Stimulated activated memory B cell treated with anti-CD40 and anti-IgM and Interleukin-4, amounts not matched to agents 10 μg/mL and 1 μg/mL and 100 μg/mL, for 72 hours (primary cell): ENCODE results near the gene PDIA6.

Experiments
- ATAC-seq: fragments of 150-1000 bp; cut with Tn5 transposase; 2 replicates; pipeline ENCODE4 v1.10.0; 2021
- H3K27ac Mint-ChIP-seq: one replicate; pipeline ENCODE4 v1.8.0; 2022; ENCODE audit warnings: mild to moderate bottlenecking, mixed read lengths
- H3K27me3 Mint-ChIP-seq: one replicate; pipeline ENCODE4 v1.8.0; 2022; ENCODE audit warnings: mixed read lengths
- H3K36me3 Mint-ChIP-seq: one replicate; pipeline ENCODE4 v1.8.0; 2022; ENCODE audit warnings: mixed read lengths
- H3K4me1 Mint-ChIP-seq: one replicate; pipeline ENCODE4 v1.8.0; 2022; ENCODE audit warnings: mixed read lengths
- H3K4me3 Mint-ChIP-seq: one replicate; pipeline ENCODE4 v1.8.0; 2022; ENCODE audit warnings: mild to moderate bottlenecking, moderate library complexity, mixed read lengths
- H3K9me3 Mint-ChIP-seq: one replicate; pipeline ENCODE4 v1.8.0; 2022; ENCODE audit warnings: mixed read lengths

PDIA6 gene, protein sequence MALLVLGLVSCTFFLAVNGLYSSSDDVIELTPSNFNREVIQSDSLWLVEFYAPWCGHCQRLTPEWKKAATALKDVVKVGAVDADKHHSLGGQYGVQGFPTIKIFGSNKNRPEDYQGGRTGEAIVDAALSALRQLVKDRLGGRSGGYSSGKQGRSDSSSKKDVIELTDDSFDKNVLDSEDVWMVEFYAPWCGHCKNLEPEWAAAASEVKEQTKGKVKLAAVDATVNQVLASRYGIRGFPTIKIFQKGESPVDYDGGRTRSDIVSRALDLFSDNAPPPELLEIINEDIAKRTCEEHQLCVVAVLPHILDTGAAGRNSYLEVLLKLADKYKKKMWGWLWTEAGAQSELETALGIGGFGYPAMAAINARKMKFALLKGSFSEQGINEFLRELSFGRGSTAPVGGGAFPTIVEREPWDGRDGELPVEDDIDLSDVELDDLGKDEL

DNA sequence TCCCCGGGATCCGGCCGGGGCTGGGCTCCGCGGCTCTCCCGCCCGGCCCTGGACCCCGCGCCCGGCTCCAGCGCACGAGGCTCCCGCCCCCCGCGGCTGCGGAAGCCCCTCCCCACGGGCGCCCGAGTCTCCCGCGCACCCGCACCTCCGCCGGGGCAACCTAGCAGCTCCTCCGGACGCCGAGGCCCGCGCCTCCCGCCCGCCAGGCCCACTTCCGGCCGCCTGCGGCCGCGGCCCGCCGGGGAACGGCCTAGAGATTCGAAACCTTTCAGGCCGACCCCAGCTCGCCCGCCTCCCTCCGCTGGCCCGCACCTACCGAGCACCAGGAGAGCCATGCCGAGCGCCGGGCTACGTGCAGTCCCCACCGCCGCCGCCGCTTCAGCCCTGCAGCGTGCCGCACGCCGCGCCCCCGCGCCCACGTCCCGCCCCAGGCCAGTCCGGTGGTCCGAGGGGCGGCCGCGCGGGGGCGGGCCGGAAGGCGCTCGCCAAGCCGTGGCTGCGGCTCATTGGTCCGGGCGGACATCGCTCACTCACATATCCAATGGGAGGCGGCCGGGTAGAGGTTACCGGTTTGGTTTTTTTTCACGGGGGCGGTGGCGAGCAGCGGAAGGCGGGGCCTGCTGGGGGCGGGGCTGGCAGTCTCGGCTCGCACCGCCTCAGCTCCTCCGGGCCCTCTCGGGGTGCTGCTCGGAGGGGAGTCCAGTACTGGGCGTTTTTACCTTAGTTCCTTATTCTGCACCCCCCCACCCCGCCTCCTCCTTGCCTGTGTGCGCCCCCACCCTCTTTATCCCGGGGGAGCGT, at the start of gene PDIA6:
Gene PDIA6 (minus strand): TSS at position 424 of the 801 bp plus-strand sequence. CDS start 89 bp downstream, at position 335.
- H3K4me3 Mint-ChIP-seq, result peak within 1 kb of the TSS; percentile 95
- peak within 1 kb of the TSS; percentile 96 for H3K27ac Mint-ChIP-seq
- peak; percentile 97 for ATAC-seq
- no peaks in the 10 kb centered on the region for H3K27me3 Mint-ChIP-seq
- no peaks in the 10 kb centered on the region for H3K9me3 Mint-ChIP-seq
- peaks cover 7% of the 10 kb centered on the region for H3K36me3 Mint-ChIP-seq
- peaks cover 39% of the 10 kb centered on the region for H3K4me1 Mint-ChIP-seq

DNA sequence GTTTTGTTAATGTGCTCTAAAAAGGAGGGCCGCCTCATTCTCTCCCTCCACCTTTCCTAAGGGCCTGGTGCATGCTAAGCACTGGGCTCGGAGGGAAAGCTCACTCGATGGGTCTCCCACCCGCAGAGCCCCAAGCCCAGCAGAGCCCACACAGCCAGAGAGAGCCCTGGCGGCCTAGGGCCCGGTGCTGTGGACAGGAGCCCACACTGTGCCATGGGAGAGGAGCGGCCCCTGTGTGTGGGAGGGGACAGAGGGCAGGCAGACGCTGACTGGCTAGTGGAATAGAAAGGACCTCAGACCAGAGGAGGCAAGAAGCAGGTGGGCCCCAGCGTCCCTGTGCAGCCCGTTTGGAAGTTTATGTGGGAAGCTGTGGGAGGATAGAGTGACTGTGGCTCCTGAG, 49.7 kb upstream of the PDIA6 start:
- H3K4me1 Mint-ChIP-seq, result peaks cover 37% of the 10 kb centered on the region
- H3K9me3 Mint-ChIP-seq, result no peaks in the 10 kb centered on the region
- H3K36me3 Mint-ChIP-seq, result no peaks in the 10 kb centered on the region
- peaks cover 39% of the 10 kb centered on the region for H3K27me3 Mint-ChIP-seq
- no peak overlapping the region for H3K27ac Mint-ChIP-seq
- ATAC-seq, result no peak
- no peak overlapping the region for H3K4me3 Mint-ChIP-seq

DNA sequence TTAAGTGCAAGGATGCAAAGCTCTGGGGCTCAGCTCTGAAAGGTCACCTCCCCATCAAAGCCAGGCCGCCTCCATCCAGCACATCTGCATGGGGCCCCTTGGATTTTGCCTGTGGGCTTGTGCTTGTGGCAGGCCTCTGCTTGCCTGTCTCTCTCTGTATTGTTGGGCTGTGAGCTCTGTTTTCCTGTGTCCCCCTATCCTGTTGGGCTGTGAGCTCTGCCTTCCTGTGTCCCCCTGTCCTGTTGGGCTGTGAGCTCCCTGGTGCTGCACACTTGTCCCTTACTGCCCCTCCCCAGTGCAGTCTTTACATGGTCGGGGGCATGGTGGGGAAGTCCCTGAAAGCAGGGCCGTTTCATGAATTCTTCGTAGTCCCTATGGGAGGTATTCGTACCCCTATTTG, 49.2 kb upstream of the PDIA6 start:
- Mint-ChIP-seq H3K4me1 (peaks cover 37% of the 10 kb centered on the region), H3K4me3 (no peak overlapping the region), H3K27me3 (peaks cover 44% of the 10 kb centered on the region), H3K9me3 (no peaks in the 10 kb centered on the region), H3K36me3 (no peaks in the 10 kb centered on the region), H3K27ac (no peak overlapping the region)
- no peak for ATAC-seq

DNA sequence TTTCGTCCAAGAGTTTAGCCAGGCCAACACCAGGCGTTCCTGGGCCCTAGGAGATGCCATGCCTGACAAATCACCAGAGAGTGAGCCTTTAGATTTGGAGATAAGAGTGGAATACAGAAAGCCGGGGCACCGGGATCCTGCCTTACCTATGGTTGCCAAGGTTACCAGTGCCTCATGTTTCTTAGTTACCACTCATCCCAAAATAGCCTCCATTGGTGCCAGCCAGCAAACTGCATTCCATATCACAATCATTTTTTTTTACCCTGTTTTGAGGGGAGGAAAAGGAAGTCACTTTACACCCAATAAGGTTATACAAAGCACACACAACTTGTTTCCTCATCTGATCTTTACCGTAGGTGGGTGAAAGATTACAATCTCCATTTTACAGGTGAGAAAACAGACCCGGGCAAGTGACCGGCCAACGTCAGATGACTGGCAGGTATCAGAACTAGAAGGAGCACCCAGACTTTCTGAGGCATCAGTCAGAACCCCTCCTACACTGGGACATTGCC, 48.3 kb upstream of the PDIA6 start:
- peaks cover 53% of the 10 kb centered on the region for H3K27me3 Mint-ChIP-seq
- no peaks in the 10 kb centered on the region for H3K9me3 Mint-ChIP-seq
- H3K4me1 Mint-ChIP-seq, result peaks cover 34% of the 10 kb centered on the region
- ATAC-seq, result no peak
- H3K27ac Mint-ChIP-seq, result no peak overlapping the region
- no peaks in the 10 kb centered on the region for H3K36me3 Mint-ChIP-seq
- H3K4me3 Mint-ChIP-seq, result no peak overlapping the region

DNA sequence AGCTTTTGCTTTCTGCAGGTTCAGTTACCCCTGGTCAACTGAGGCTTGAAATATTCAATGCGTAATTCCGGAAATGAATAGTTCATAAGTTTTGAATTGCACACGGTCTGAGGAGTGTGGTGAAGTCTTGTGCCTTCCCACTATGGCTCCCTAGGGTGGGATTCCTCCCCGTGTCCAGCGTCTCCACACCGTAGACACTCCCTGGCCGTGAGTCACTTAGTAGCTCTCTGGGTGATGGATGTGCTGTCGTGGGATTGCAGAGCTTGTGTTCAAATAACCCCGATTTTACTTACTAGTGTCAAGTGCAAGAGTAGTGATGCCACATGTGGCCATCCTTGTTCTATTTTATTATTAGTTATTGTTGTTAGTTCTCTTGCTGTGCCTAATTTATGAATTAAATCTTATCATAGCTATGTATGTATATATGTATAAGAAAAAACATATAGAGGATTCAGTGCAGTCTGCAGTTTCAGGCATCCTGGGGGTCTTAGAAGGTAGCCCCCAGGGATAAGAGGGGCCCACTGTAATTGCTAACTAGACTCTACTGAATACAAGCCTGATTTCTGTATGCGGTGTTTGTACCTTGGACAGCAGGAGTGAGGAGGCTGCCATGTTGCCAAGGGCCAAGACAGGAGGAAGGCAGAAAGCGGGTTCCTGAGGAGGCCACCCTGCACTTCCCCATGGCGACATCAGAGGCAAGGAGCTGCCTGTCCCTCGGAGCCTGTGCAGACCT, 47.7 kb upstream of the PDIA6 start:
- Mint-ChIP-seq H3K4me1 (peaks cover 30% of the 10 kb centered on the region), H3K27ac (no peak overlapping the region), H3K36me3 (no peaks in the 10 kb centered on the region), H3K27me3 (peaks cover 55% of the 10 kb centered on the region), H3K4me3 (no peak overlapping the region), H3K9me3 (no peaks in the 10 kb centered on the region)
- no peak for ATAC-seq

DNA sequence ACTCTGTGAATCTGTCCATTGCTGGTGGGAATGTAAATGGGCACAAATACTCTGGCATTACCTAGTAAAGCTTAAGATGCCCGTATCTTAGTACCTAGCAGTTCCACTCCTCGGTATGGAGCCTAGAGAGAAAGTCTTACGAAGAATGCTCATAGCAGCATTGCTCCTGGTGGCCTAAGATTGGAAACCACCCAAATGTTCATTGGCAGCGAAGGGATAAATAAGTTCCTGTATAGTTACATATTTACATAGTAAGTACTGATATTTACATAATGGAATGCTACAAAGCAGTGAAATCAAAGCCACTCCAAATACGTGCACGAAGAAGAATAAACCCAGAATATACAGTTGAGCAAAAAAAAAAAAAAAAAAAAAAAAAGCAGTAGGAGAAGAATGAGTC, 46.7 kb upstream of the PDIA6 start:
- peaks cover 20% of the 10 kb centered on the region for H3K4me1 Mint-ChIP-seq
- H3K27me3 Mint-ChIP-seq, result peaks cover 63% of the 10 kb centered on the region
- no peak for ATAC-seq
- H3K36me3 Mint-ChIP-seq, result no peaks in the 10 kb centered on the region
- H3K4me3 Mint-ChIP-seq, result no peak overlapping the region
- H3K9me3 Mint-ChIP-seq, result no peaks in the 10 kb centered on the region
- H3K27ac Mint-ChIP-seq, result no peak overlapping the region

DNA sequence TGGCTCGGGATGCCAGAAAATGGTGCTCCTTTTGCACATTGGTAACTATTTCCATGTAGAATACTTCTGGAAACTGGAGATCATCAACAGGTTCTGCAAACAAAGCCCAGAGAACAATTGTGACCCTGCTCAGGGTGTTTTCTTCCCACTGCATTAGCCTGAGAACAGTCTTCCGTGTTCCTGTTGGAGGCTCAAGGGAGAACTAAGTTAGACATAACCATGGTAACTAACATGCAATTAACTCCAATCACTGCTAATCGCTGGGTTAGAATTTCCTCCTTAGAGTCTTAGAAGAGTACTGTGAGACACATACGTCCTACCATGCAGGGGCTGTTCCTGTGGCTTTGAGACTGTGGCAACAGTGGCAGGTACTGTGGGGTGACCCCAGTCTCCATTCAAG, 36.0 kb upstream of the PDIA6 start:
- Mint-ChIP-seq H3K4me1 (no peaks in the 10 kb centered on the region), H3K4me3 (no peak overlapping the region), H3K36me3 (no peaks in the 10 kb centered on the region), H3K9me3 (peaks cover 3% of the 10 kb centered on the region), H3K27me3 (peaks cover 24% of the 10 kb centered on the region), H3K27ac (no peak overlapping the region)
- no peak for ATAC-seq

DNA sequence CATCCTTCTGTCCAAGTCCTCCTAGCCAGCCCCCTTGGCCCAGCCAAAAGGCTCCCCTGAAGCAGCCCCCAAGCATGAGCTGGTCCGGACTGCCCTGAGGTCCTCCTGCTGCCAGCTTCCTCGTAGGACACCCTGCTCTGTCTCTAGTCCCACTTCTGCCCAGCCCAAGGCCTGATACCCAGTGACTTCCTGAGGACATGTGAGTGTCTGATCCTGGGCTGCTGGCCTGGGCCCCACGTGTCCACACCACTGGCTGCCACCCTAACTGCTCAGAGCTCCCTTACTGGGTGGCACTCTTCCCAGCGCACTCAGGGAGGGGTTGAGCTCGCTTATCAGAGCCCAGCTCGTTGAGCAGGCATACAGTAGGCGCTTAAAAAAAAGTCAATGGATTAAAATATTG, 34.4 kb upstream of the PDIA6 start:
- peaks cover 28% of the 10 kb centered on the region for H3K27me3 Mint-ChIP-seq
- H3K4me1 Mint-ChIP-seq, result no peaks in the 10 kb centered on the region
- peaks cover 7% of the 10 kb centered on the region for H3K9me3 Mint-ChIP-seq
- H3K4me3 Mint-ChIP-seq, result no peak overlapping the region
- H3K36me3 Mint-ChIP-seq, result no peaks in the 10 kb centered on the region
- no peak for ATAC-seq
- H3K27ac Mint-ChIP-seq, result no peak overlapping the region

DNA sequence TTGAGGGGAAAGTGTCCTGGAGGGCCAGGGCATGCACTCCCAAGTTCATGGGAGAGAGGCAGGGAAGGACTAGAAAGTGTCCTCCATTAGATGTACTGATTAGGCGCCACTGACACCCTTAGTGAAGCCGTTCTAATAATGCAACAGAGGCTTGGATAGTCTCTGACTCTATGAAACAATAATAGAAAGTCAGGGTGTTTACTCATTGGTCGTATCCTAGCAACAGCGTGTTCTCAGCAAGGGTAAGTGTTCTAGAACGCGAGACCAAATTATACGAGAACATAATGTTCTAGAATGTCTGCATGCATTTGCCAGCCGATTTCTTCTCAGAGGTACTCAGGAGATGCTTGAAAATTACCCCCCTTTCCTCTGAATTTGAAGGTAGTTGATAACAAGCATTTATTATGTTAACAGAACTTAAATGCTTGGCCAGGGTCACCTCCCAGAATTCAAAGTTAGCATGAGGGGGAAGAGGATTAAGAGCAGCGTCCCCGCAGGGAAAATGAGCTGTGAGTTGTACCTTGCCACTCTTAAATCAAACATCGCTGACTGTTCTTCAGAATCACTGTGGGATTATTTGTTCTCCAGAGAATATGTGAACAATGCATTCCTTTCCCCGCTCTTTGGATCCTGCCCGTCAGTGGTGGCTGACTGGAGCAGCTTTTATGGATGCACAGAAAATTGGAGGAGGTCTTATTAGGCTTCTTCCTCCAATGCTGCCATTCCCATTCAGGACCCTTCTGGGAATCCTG, 33.7 kb upstream of the PDIA6 start:
- no peaks in the 10 kb centered on the region for H3K4me1 Mint-ChIP-seq
- H3K36me3 Mint-ChIP-seq, result peaks cover 3% of the 10 kb centered on the region
- no peak overlapping the region for H3K27ac Mint-ChIP-seq
- H3K27me3 Mint-ChIP-seq, result peaks cover 31% of the 10 kb centered on the region
- no peak for ATAC-seq
- H3K9me3 Mint-ChIP-seq, result peaks cover 11% of the 10 kb centered on the region
- H3K4me3 Mint-ChIP-seq, result no peak overlapping the region

DNA sequence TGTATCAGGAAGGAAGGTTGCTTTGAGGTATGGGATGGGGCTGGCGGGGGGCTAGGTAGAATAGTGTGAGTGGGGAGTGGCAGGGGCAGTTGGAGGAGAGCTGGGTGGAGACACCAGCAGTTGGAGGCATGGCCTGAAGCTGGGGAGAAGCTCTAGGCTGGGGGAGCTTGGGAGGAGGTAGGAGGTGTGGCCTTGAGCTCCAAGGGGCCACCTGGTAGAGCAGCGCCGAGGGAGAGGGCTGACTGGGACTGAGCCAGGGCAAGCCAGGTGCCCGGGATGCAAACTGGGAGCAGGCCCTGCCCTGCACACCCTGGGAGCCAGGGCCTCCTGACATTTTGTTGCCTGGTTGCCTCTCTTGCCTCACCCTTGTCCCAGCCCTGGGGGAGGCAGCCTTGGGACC, 33.1 kb upstream of the PDIA6 start:
- no peak overlapping the region for H3K27ac Mint-ChIP-seq
- ATAC-seq, result no peak
- peaks cover 9% of the 10 kb centered on the region for H3K36me3 Mint-ChIP-seq
- peaks cover 15% of the 10 kb centered on the region for H3K9me3 Mint-ChIP-seq
- H3K4me3 Mint-ChIP-seq, result no peak overlapping the region
- H3K27me3 Mint-ChIP-seq, result peaks cover 37% of the 10 kb centered on the region
- H3K4me1 Mint-ChIP-seq, result no peaks in the 10 kb centered on the region

DNA sequence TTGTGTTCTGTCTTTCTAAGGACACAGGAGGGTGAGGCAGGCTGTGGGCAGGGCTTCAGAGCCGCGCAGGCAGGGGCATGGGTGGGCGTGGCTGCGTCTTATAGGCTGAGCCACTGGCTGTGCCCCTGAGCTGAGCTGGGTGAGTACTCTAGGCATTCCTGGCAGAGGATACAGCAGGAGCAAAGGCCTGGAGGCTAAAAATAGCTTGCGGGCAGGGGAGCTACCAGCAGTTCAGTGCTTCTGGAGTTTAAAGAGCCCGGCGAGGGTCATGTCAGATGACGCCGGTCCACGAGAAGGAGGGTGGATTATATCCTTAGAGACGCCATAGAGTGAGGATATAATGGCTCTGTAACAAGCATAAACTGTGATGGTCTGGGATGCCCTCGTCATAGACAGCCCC, 31.5 kb upstream of the PDIA6 start:
- Mint-ChIP-seq H3K27me3 (peaks cover 47% of the 10 kb centered on the region), H3K27ac (no peak overlapping the region), H3K36me3 (peaks cover 18% of the 10 kb centered on the region), H3K4me3 (no peak overlapping the region), H3K4me1 (no peaks in the 10 kb centered on the region), H3K9me3 (peaks cover 24% of the 10 kb centered on the region)
- no peak for ATAC-seq

DNA sequence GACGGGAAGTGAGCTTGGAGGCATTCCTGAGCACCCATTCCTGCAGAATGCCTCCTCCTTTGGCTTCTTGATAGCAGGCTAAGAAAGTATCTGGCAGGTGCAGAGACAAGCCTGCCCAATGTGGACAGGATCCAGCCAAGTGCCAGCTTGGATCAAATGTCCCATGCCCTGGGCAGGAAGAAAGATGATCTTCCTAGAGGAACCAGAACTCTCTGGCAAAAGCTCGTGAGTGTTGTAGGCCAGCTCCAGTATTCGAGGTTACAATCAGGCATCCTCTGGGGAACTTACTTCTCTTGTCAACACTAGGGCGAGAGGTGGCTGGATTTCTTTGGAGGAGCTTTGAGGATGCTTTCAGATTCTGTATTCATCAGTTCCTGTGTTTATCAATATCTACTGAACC, 29.9 kb upstream of the PDIA6 start:
- no peak for ATAC-seq
- H3K4me1 Mint-ChIP-seq, result no peaks in the 10 kb centered on the region
- H3K4me3 Mint-ChIP-seq, result no peak overlapping the region
- no peak overlapping the region for H3K27ac Mint-ChIP-seq
- H3K36me3 Mint-ChIP-seq, result peaks cover 18% of the 10 kb centered on the region
- H3K27me3 Mint-ChIP-seq, result peaks cover 59% of the 10 kb centered on the region
- peaks cover 24% of the 10 kb centered on the region for H3K9me3 Mint-ChIP-seq

DNA sequence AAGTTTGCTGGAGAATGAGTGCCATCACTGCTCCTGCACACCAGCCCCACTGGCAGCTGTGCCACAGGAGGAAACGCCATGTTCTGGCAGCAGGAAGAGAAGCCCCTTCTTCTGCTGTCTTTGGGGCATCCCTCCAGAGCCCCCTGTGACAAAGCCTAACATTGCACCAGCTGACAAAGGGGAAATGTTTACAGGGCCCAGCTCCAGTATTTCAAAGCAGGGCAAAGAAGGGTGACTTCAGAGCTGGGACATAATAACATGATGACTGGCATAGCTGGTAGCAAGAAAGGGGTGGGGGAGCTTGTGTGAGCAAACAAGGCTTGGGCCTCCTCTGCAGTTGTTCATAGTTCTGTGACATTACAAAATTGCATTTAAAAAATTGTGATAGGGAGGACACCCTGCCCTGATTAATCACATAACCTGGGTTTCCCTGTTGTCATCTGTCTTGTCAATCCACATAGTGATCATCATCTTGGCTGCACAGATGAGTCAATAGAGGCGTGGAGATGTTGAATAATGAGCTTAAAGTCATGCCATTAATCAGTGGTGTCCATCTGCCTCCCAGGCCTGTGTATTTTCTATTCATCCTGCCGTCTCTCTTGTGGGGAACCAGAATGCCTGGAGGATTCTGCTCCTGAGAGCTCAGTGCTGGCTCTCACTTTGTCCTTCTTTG, 29.1 kb upstream of the PDIA6 start:
- no peak overlapping the region for H3K27ac Mint-ChIP-seq
- peaks cover 24% of the 10 kb centered on the region for H3K9me3 Mint-ChIP-seq
- H3K4me1 Mint-ChIP-seq, result no peaks in the 10 kb centered on the region
- peaks cover 67% of the 10 kb centered on the region for H3K27me3 Mint-ChIP-seq
- H3K4me3 Mint-ChIP-seq, result no peak overlapping the region
- peaks cover 18% of the 10 kb centered on the region for H3K36me3 Mint-ChIP-seq
- ATAC-seq, result no peak

DNA sequence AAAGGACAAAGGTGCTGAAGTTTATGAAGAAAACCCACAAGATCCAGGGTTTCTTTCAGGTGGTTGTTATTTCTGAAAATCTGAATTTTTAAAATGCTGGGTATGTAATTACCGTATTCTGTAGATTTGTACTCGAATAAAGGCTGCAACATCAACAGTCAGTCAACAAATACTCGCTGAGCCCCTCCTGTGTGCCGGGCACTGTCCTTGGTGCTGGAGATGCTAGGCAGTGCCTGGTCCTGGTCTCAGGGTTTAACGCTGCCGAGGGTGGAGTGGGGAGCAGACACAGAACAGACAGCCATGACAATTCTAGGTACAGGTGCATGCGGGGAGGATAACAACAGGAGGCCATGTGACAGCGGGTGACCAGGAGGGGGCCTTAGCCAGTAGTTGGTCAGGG, 27.2 kb upstream of the PDIA6 start:
- Mint-ChIP-seq H3K27me3 (peaks cover 62% of the 10 kb centered on the region), H3K9me3 (peaks cover 24% of the 10 kb centered on the region)

More for the DNA sequence above, 27.2 kb upstream of the PDIA6 start:
- Mint-ChIP-seq H3K27ac (no peak overlapping the region), H3K36me3 (peaks cover 18% of the 10 kb centered on the region), H3K4me3 (no peak overlapping the region), H3K4me1 (peaks cover 7% of the 10 kb centered on the region)
- ATAC-seq, result no peak
